ENCODE results near the gene ADAMTS9. TPM values are rescaled to one million over a fixed set of nuclear protein-coding genes. Genes with fewer than 3 reads are reported as not detected.

Gene ADAMTS9
- total and polyA plus RNA-seq, 10 of the 15 experiments (the other 5 are each of a cell fraction or from before 2014, with no cell fraction given) = 0.08 TPM; not detected in 9

DNA sequence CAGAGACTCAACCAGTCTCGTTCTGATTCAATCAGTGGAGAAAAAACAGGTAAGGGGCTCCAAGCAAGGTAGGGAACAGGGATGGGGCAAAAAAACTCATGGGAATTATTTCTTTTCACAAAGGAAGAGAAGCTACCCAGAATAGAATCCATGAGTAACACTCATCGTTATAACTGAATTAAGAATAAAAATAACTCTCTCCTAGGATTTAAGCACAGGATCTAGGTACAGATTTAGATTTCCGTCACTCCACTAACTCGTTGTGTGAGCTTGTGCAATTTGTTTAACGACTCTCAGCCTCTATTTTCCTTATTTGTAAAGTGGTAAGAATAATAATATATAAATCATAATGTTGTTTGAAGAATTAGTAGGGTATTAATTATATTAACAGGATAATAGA, 68.6 kb downstream of the ADAMTS9 start:
- WGBS (ENCODE audit: insufficient coverage, insufficient replicate concordance, low lambda C conversion rate, missing lambda C conversion rate) = 22% methylated on average over 5 of the region's 5 CpGs
- intact Hi-C loops (cut with micrococcal nuclease; ENCODE audit: unreplicated experiment) = no loop called here
- Histone ChIP-seq H2AFZ (ENCODE audit: control insufficient read depth, low read depth, low read length) (no peak overlapping the region), H3K4me3 (no peak overlapping the region), H3K9me3 (replicated peaks; ENCODE audit: control insufficient read depth, insufficient read depth, low read length) (no peaks in the 10 kb centered on the region), H3K27ac (ENCODE audit: control insufficient read depth, insufficient read depth) (no peak overlapping the region), H3K4me2 (ENCODE audit: control insufficient read depth, insufficient read depth) (no peak overlapping the region), H3K4me1 (ENCODE audit: control insufficient read depth, insufficient read depth, low read length) (no peaks in the 10 kb centered on the region), H3K27me3 (replicated peaks in 1 of 2; ENCODE audit: control insufficient read depth in 2 of 2, insufficient read depth in 2 of 2, low read length in 1 of 2) (no peaks in the 10 kb centered on the region), H3K9ac (ENCODE audit: control insufficient read depth, insufficient read depth, low read length) (no peak overlapping the region), H3K79me2 (ENCODE audit: control insufficient read depth, insufficient read depth, low read length) (no peaks in the 10 kb centered on the region), H4K20me1 (ENCODE audit: control insufficient read depth, insufficient read depth) (no peaks in the 10 kb centered on the region; the same call in 1 of the 2 replicates), H3K36me3 (ENCODE audit: control insufficient read depth in 2 of 2, insufficient read depth in 2 of 2, low read length in 1 of 2) (no peaks in the 10 kb centered on the region)
- ChIA-PET RAD21 (ENCODE audit: unreplicated experiment) (no interaction called here), CTCF (interaction anchor here (0.6 kb wide), 1 partner anchor 1043 kb away, joined by 3 read pairs; no protein-coding TSS in a partner anchor), POLR2A (no interaction called here), SMC1A (ENCODE audit: uncharacterized antibody, unreplicated experiment) (no interaction called here)
- TF ChIP-seq HDAC6 (IDR thresholded peaks at IDR 0.05; ENCODE audit: unreplicated experiment) (no peak), ZZZ3 (IDR thresholded peaks at IDR 0.05; ENCODE audit: control insufficient read depth, insufficient read length, low read depth) (no peak), MTA2 (IDR thresholded peaks at IDR 0.05; ENCODE audit: low read depth) (no peak), FOXK2 (IDR thresholded peaks at IDR 0.05) (no peak), ZNF687 (IDR thresholded peaks at IDR 0.05) (no peak), ZSCAN29 (IDR thresholded peaks at IDR 0.05) (no peak)
- ATAC-seq = no peak
- DNase-seq (ENCODE audit: low read depth, low spot score) = no peak
- BruUV-seq (replicated peaks) = no TSS peak
- in situ Hi-C loops (cut with MboI) = no loop called here
- FAIRE-seq = no peak
